OCI-LY1 (cell line): ENCODE data around the gene NOP53.
"Not testable (repeated sequence)": the region's sequence is repeated elsewhere in the genome, so short reads cannot be mapped to it uniquely, and the experiment has no call there.

Source experiments
- CTCF ChIP-seq: fragments of 200-600 bp; sonication (generic), shearing (Covaris generic); IDR thresholded peaks from 2 replicates; pipeline ENCODE4 v1.5.1; 2017; ENCODE audit warnings: mild to moderate bottlenecking, antibody characterized with exemption, low read length, moderate library complexity, mixed read lengths
- EZH2 ChIP-seq: fragments of 200-600 bp; sonication (generic), shearing (Covaris generic); IDR thresholded peaks from 2 replicates; pipeline ENCODE4 v1.8.0; 2017; ENCODE audit warnings: borderline replicate concordance, mixed run types, mild to moderate bottlenecking, antibody characterized with exemption, low read length, moderate library complexity, mixed read lengths

GRCh38 chr19:47728295-47728694 lies 17.1 kb upstream of the NOP53 start:
- not testable (repeated sequence) for TF ChIP-seq CTCF, EZH2
